GM12873 (cell line): Measurements from ENCODE around the gene VPS11.

Source experiments
- TF ChIP-seq, protein P1 (sequence below): IDR thresholded peaks from 2 replicates; pipeline ENCODE4 v1.5.1; 2012; ENCODE audit warnings: low read depth, mild to moderate bottlenecking, moderate library complexity, low read length, control low read depth; ENCODE audit not compliant: insufficient read depth; ENCODE audit errors: missing control alignments

VPS11 gene

DNA sequence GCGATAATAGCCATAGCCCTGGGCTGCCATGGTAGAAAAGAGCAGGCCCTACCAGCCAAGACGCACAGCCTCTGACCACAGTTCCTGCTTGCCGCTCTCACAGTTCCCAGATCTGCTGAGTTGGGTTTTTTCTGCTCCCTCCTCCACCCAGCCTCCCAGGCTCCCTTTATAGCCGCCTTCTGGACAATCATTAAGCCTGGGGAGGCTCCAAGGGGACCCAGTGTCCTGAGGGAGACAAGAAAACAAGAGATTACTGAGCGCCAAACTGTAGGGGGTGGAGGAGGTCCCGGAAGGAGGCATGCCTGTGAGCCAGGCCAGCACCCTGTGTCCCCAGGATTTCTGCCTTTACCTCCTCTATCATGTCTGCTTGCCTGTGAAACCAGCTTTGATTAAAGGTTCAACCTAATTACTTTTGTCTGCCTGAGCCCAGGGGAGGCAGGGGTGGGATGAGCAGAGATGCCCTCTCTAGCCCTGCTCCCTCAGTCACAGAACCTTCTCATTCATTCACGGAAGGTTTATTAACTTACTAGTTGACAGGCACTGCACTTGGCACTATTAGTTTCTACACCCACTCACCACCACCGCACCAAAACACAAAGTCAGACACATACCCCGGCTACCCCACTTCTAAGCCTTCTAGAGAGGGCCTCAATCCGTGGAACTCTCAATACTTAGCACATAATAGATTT is 38.1 kb upstream of the VPS11 start:
- TF ChIP-seq, protein P1, sequence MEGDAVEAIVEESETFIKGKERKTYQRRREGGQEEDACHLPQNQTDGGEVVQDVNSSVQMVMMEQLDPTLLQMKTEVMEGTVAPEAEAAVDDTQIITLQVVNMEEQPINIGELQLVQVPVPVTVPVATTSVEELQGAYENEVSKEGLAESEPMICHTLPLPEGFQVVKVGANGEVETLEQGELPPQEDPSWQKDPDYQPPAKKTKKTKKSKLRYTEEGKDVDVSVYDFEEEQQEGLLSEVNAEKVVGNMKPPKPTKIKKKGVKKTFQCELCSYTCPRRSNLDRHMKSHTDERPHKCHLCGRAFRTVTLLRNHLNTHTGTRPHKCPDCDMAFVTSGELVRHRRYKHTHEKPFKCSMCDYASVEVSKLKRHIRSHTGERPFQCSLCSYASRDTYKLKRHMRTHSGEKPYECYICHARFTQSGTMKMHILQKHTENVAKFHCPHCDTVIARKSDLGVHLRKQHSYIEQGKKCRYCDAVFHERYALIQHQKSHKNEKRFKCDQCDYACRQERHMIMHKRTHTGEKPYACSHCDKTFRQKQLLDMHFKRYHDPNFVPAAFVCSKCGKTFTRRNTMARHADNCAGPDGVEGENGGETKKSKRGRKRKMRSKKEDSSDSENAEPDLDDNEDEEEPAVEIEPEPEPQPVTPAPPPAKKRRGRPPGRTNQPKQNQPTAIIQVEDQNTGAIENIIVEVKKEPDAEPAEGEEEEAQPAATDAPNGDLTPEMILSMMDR = no peak

DNA sequence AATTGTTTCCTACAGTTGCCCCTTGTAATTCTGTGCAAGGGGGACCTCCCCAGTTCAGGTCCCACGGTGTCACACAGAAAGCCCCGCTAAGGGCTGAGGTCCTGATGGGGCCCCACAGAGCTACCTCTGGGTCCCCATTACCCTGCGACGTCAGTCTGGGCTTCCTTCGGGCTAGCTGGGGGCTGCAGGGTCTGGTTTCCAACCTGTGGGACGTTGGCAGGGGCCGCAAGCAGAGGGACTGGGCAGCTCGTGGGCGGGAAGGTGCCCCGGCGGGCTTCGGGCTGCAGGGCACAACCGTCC is 37.6 kb upstream of the VPS11 start:
- TF ChIP-seq, protein P1 = no peak

DNA sequence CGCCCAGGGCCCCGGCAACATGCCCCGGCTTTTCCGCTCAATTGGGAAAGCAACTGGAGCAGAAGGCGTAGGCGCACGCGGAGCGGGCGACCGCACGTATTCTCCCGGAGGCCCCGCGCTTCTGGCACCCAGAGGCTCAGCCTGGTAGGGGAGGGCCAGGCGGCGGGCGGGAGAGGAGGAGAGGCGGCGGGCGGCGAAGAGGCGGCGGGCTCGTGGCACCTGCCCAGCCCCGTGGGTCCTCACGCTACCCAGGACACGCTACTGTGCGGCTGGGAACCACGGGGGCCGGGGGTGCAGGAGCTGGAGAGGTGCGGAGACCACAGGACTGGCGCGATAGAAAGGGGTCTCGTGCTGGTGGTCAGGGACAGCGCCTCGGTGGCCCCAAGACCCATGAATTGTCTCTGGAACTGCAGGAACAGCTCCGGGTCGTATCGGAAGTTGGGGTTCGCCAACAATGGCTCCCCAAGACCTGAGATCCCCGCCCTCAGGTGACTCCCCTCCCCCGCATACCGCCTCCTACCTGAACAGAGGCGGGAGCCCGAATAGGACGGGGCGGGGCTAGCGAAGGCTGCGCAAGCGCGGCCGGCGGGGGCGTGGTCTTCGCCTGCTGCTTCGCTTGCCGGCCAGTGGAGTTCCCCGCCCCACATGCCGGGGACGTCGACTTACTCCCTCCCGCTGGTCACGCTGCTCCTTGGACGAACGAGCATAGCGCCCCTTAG is 37.1 kb upstream of the VPS11 start, which contains the start of gene SLC37A4:
Gene SLC37A4 (minus strand): TSS at position 549 of the 719 bp plus-strand sequence.
- TF ChIP-seq, protein P1 = peak; percentile 92

GRCh38 chr11:119031912-119032280 is 35.7 kb upstream of the VPS11 start:
- TF ChIP-seq, protein P1 = no peak

- TF ChIP-seq, protein P1 = no peak
These were observed 32.8 kb upstream of the VPS11 start for GRCh38 chr11:119034813-119035212.

GRCh38 chr11:119038884-119039283 is 28.7 kb upstream of the VPS11 start:
- TF ChIP-seq, protein P1 = no peak

- TF ChIP-seq, protein P1 = no peak
These were observed 25.6 kb upstream of the VPS11 start for GRCh38 chr11:119041821-119042514.
